ENCODE measurements around the gene LRMDA.

Gene LRMDA

GRCh38 chr10:75598998-75599397 is 167.6 kb downstream of the LRMDA start:
- H3K36me3 ChIP-seq (ENCODE audit: insufficient read depth, low read length): no peaks in the 10 kb centered on the region
- no peaks in the 10 kb centered on the region for H3K9me2 ChIP-seq (replicated peaks; ENCODE audit: low read depth, low read length)
- no peaks in the 10 kb centered on the region for H3K4me1 ChIP-seq (ENCODE audit: insufficient read depth, low read length, poor library complexity, severe bottlenecking)
- H3K9ac ChIP-seq (ENCODE audit: low read depth, low read length, poor library complexity, severe bottlenecking): no peak overlapping the region
- TF ChIP-seq, protein P1, sequence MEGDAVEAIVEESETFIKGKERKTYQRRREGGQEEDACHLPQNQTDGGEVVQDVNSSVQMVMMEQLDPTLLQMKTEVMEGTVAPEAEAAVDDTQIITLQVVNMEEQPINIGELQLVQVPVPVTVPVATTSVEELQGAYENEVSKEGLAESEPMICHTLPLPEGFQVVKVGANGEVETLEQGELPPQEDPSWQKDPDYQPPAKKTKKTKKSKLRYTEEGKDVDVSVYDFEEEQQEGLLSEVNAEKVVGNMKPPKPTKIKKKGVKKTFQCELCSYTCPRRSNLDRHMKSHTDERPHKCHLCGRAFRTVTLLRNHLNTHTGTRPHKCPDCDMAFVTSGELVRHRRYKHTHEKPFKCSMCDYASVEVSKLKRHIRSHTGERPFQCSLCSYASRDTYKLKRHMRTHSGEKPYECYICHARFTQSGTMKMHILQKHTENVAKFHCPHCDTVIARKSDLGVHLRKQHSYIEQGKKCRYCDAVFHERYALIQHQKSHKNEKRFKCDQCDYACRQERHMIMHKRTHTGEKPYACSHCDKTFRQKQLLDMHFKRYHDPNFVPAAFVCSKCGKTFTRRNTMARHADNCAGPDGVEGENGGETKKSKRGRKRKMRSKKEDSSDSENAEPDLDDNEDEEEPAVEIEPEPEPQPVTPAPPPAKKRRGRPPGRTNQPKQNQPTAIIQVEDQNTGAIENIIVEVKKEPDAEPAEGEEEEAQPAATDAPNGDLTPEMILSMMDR (conservative IDR thresholded peaks at IDR 0.05; ENCODE audit: low read length): no peak
- TF ChIP-seq EZH2phosphoT487 (IDR thresholded peaks at IDR 0.05; ENCODE audit: borderline replicate concordance): no peak
- H3K79me2 ChIP-seq (ENCODE audit: insufficient read depth, low read length): no peaks in the 10 kb centered on the region
- H3K4me3 ChIP-seq (ENCODE audit: low read length, poor library complexity, severe bottlenecking): no peak overlapping the region
- H3K4me2 ChIP-seq (ENCODE audit: low read depth, low read length, poor library complexity, severe bottlenecking): no peak overlapping the region
- H3K9me3 ChIP-seq (ENCODE audit: insufficient read depth, low read depth, low read length): no peaks in the 10 kb centered on the region
- no peaks in the 10 kb centered on the region for H3K27me3 ChIP-seq (ENCODE audit: insufficient read depth, low read length, poor library complexity, severe bottlenecking)
- no peak overlapping the region for H2AFZ ChIP-seq (ENCODE audit: low read length)
- H3F3A ChIP-seq (ENCODE audit: low read depth): no peaks in the 10 kb centered on the region
- H4K20me1 ChIP-seq (ENCODE audit: insufficient read depth, low read length, poor library complexity, severe bottlenecking): no peaks in the 10 kb centered on the region

DNA sequence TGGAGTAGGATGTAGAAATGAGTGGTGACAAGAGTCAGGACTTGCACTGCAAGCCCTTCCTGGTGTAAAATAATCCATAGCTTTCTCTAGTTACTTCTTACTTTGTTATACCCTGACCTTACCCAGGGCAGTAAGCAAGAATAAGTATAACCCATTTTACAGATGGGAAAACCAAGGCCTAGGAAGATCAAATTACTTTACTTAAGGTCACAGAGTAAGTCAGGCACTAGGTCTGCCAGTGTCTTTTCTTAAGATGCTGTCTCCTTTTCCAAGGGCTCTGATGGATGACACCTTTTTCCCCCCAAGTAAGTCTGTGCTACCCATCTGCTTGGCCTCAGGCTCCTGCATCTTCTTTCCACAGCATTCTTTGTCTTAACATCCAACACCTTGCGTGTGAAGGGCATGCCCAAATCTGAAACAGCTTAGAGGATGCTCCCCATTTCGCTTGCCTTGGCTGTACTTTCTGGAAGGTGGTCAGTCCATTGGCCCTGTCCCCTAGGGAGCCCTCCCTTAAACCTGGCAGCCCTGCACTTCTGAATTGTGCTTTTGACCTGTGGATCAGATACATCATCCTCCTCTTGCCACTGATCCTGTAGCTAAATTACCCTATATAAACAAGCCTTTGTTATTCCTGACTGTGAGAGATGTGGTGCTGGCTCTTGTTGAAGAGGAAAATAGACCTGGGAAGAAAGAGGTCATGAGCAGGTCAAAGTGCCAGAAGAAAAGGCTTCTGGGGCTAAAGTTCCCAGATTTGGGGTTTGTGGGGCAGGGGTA is 168.6 kb downstream of the LRMDA start:
- Histone ChIP-seq H3K9me3 (ENCODE audit: insufficient read depth, low read depth, low read length) (no peaks in the 10 kb centered on the region), H3K4me2 (ENCODE audit: low read depth, low read length, poor library complexity, severe bottlenecking) (no peak overlapping the region), H3K79me2 (ENCODE audit: insufficient read depth, low read length) (no peaks in the 10 kb centered on the region), H4K20me1 (ENCODE audit: insufficient read depth, low read length, poor library complexity, severe bottlenecking) (no peaks in the 10 kb centered on the region), H3K27me3 (ENCODE audit: insufficient read depth, low read length, poor library complexity, severe bottlenecking) (no peaks in the 10 kb centered on the region), H3K4me3 (ENCODE audit: low read length, poor library complexity, severe bottlenecking) (no peak overlapping the region), H3K36me3 (ENCODE audit: insufficient read depth, low read length) (no peaks in the 10 kb centered on the region), H3F3A (ENCODE audit: low read depth) (no peaks in the 10 kb centered on the region), H3K9ac (ENCODE audit: low read depth, low read length, poor library complexity, severe bottlenecking) (no peak overlapping the region), H3K4me1 (ENCODE audit: insufficient read depth, low read length, poor library complexity, severe bottlenecking) (no peaks in the 10 kb centered on the region), H3K9me2 (replicated peaks; ENCODE audit: low read depth, low read length) (no peaks in the 10 kb centered on the region), H2AFZ (ENCODE audit: low read length) (no peak overlapping the region)
- TF ChIP-seq EZH2phosphoT487 (IDR thresholded peaks at IDR 0.05; ENCODE audit: borderline replicate concordance): no peak
- TF ChIP-seq, protein P1 (conservative IDR thresholded peaks at IDR 0.05; ENCODE audit: low read length): no peak

DNA sequence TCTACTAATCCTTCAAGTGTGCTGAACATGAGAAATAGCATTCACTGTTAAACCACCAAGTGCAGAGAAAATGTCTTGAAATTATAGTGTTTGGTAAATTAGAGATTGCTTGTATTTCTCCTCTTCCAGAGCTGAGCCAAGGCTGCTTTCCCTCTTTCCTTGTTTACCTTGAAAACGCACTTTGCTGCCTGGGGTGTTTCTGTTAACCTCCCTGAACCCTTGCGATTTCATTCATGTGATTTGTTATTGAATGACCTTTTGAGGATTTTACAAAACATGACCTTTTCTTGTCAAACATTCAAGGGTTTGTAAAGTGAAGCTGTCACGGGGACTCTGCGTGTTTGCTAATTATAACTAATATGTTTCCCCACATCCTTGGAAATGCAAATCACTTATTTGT is 169.4 kb downstream of the LRMDA start:
- no peaks in the 10 kb centered on the region for H3K27me3 ChIP-seq (ENCODE audit: insufficient read depth, low read length, poor library complexity, severe bottlenecking)
- no peak overlapping the region for H3K4me3 ChIP-seq (ENCODE audit: low read length, poor library complexity, severe bottlenecking)
- H4K20me1 ChIP-seq (ENCODE audit: insufficient read depth, low read length, poor library complexity, severe bottlenecking): no peaks in the 10 kb centered on the region
- H3K4me1 ChIP-seq (ENCODE audit: insufficient read depth, low read length, poor library complexity, severe bottlenecking): no peaks in the 10 kb centered on the region
- H2AFZ ChIP-seq (ENCODE audit: low read length): no peak overlapping the region
- TF ChIP-seq, protein P1 (conservative IDR thresholded peaks at IDR 0.05; ENCODE audit: low read length): no peak
- no peak for TF ChIP-seq EZH2phosphoT487 (IDR thresholded peaks at IDR 0.05; ENCODE audit: borderline replicate concordance)
- H3K4me2 ChIP-seq (ENCODE audit: low read depth, low read length, poor library complexity, severe bottlenecking): no peak overlapping the region
- no peak overlapping the region for H3K9ac ChIP-seq (ENCODE audit: low read depth, low read length, poor library complexity, severe bottlenecking)
- H3F3A ChIP-seq (ENCODE audit: low read depth): no peaks in the 10 kb centered on the region
- H3K9me2 ChIP-seq (replicated peaks; ENCODE audit: low read depth, low read length): no peaks in the 10 kb centered on the region
- no peaks in the 10 kb centered on the region for H3K9me3 ChIP-seq (ENCODE audit: insufficient read depth, low read depth, low read length)
- no peaks in the 10 kb centered on the region for H3K36me3 ChIP-seq (ENCODE audit: insufficient read depth, low read length)
- no peaks in the 10 kb centered on the region for H3K79me2 ChIP-seq (ENCODE audit: insufficient read depth, low read length)

All from Loucy (cell line).